Colon (tissue), 2 donors: Measurements from ENCODE around the gene IDS.
"Not testable (repeated sequence)": the region's sequence is repeated elsewhere in the genome, so short reads cannot be mapped to it uniquely, and the experiment has no call there.

Source experiments
- FAIRE-seq: peaks from 2 replicates; lab custom pipeline; 2012; peaks lifted over from hg19 to GRCh38; lab: Jason Lieb, UNC
- donor health status: control.
- donor health status: control.

The IDS gene, protein sequence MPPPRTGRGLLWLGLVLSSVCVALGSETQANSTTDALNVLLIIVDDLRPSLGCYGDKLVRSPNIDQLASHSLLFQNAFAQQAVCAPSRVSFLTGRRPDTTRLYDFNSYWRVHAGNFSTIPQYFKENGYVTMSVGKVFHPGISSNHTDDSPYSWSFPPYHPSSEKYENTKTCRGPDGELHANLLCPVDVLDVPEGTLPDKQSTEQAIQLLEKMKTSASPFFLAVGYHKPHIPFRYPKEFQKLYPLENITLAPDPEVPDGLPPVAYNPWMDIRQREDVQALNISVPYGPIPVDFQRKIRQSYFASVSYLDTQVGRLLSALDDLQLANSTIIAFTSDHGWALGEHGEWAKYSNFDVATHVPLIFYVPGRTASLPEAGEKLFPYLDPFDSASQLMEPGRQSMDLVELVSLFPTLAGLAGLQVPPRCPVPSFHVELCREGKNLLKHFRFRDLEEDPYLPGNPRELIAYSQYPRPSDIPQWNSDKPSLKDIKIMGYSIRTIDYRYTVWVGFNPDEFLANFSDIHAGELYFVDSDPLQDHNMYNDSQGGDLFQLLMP

GRCh38 chrX:149504915-149505651, at the start of gene IDS:
Gene IDS (minus strand): TSS chrX:149505306. CDS start chrX:149505137, 169 bp downstream.
- FAIRE-seq: peak; percentile 38

DNA sequence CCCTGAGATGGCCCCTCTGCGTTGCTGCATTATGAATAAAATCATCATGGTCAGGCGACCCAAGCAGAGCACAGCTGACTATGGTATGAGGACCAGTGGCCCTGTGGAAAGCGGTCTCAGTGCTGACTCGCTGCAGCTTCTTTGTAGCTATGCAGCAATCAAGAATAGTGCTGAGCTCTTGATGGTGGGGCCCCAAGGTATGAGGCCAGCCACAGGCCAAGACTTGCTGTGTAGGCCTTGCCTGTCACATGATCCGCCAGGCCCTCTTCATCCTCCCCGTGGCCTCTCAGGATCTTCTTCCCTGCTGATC, 46.8 kb upstream of the IDS start:
- FAIRE-seq: not testable (repeated sequence)

- FAIRE-seq: peak; percentile 51
These were observed 46.3 kb upstream of the IDS start for GRCh38 chrX:149551245-149551938.

DNA sequence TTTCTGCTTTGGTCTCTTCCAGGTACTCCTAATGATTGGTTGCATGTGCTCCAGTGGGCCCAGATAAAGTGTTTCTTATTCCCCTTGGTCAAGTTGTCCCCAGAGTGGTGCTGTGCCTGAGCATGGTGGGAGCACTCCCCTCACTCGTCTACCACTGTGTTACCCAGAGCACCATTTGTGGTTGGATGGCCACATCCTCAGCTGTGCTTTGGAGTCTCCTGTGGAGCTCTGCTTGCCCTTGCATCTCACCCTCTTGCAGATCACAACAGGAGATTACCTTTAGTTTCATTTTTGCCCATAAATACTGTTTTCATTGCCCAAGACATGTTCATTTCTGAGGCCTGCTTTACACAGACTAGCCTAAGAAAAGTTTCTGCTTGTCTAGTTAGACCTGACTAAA, 45.3 kb upstream of the IDS start:
- FAIRE-seq: not testable (repeated sequence)

DNA sequence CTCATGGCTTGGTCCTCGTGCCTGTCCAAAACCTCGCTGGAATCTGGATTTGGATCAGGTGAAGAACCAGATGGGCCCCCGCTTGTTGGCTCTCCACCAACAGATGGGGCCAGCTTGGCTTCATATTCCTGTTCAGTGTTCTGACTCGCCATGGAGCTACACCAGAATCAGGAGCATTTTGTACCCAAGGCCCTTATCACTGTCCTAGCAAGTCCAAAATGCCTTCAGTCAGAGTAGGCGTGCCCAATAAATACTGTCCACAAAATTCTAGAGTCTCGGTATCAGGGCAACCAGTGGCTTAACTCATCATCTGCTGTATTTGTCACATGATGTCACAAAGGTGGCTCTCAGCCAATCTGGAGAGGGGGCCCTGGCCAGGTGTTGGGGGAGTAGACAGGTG, 44.6 kb upstream of the IDS start, which contains the start of gene HSFX3:
TSS of gene HSFX3 (minus strand) at position 224 of the 400 bp plus-strand sequence. CDS start at position 152, 72 bp downstream.
- not testable (repeated sequence) for FAIRE-seq

DNA sequence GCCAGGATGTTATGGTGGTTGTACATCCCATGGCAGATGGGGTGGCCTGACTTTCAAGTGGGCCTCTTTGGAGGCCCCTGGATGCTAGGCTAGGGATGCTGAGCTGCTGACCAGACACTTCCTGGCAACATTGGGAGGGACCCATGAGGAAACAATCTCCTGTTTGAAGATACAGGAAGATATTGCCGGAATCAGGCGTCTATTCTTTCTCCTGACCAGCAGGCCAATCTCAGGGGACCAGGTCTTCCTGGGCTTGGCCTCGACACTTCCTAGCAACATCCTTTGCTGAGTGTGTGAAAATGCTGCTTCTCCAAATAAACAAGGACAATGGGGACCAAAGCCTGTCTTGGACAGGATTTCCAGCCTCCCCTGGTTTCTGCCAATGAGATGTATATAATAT, 42.7 kb upstream of the IDS start:
- FAIRE-seq: not testable (repeated sequence)

- FAIRE-seq: not testable (repeated sequence)
These were observed 41.9 kb upstream of the IDS start for GRCh38 chrX:149546962-149547361.

DNA sequence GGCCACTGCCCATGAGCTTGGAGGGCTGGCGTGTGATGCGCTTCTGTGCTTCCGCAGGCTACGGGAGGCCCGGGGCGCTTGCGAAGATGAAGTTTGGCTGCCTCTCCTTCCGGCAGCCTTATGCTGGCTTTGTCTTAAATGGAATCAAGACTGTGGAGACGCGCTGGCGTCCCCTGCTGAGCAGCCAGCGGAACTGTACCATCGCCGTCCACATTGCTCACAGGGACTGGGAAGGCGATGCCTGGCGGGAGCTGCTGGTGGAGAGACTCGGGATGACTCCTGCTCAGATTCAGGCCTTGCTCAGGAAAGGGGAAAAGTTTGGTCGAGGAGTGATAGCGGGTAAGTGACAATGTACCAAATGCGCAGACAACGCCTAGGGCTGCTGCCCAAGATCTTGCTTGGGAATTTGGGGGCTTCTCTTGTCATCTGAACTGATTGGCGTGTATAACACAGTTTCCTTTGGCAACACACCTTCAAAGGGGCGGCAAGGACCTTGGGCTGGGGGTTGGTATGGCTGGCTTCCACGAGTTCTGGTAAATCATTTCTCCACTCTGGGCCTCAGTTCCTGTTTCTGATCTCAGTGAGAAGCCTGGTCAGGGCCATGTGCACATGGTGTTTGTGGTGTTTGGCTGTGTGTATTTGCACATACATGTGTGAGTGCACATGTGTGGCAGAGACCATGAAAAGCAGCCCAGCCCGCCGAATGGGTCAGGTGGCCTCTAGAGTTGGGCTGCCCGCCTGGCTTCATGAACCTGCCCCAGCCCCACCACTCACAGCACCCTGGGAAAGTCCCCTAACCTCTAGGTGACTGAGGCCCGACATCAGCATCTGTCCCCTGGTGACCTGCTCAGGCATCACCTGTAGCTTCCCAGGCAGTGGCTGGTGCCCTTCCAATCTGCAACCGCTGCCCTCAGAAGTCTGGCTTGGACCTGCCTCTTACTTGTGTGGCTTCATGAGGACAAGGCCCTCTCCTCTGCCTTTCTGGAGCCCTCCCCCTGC, 40.7 kb upstream of the IDS start:
- not testable (repeated sequence) for FAIRE-seq

DNA sequence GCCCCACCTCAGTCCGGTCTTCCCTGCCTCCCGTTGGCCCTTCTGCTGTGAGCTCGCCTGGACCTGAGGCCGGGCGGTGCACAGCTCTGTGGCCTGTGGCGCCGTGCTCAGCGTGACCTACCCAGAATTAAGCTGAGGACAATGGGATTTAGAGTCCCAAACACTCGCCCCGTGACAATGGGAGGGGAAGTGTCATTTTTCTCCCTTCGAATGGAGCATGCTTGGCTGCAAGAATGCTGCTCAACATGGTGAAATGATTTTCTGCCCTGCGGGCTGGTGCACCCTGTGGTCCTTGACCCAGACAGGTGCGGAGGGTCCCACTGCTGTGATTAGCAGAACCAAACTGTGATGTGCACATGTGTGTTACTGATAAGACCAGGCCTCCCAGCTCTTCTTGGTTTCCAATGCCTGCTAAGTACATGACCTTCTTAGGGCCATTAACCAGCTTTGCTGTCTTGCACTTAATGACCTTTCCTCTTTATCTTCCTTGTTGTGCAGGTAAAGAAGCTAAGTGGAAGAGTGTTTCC, 36.5 kb upstream of the IDS start:
- peak; percentile 84 for FAIRE-seq

DNA sequence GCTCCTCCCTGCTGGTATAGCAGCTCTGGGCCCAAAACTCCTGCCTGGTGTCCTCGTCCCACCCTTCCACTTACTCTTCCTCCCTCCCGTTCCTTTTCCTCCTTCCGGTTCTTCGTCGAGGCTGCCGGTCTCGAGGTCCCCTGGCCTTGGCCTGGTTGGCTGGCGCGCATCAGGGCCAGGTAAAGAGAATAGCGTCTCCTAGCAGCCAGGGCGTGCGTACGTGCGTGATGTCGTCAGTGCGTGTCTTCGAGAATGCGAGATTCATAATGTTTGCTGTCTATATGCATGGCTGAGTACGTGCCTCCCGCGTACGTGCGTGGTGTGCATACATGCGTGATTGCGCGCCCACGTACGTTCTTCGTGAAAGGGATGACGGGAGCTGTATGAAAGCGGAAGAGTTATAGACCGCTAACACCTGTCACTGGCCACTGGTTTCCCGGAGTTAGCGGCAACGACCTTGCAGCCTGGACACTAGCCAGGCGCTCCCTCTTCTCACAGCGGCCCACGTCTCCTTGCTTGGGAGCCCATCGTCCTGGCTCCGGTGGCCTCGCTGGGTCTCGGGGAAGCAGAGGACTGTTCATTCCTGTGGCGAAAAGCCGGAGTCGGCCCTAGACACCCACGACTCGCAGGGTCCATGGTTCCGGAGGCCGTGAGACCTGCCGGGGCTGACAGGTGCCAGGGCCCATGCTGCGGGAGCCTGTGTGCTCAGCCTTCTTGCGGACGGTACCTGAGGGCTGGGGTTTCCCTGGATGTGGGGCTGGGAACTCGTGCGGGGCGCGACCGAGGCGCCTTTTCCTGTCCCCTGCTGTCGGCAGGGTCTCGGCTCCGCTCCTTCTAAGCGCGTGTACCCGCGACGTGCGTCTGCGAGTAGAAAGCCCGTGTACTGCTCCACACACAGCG, 35.8 kb upstream of the IDS start, which contains the start of gene EOLA1:
TSS of gene EOLA1 (plus strand) at position 392 of the 900 bp plus-strand sequence. CDS start 4,619 bp downstream, outside the sequence.
- peak; percentile 97 for FAIRE-seq

DNA sequence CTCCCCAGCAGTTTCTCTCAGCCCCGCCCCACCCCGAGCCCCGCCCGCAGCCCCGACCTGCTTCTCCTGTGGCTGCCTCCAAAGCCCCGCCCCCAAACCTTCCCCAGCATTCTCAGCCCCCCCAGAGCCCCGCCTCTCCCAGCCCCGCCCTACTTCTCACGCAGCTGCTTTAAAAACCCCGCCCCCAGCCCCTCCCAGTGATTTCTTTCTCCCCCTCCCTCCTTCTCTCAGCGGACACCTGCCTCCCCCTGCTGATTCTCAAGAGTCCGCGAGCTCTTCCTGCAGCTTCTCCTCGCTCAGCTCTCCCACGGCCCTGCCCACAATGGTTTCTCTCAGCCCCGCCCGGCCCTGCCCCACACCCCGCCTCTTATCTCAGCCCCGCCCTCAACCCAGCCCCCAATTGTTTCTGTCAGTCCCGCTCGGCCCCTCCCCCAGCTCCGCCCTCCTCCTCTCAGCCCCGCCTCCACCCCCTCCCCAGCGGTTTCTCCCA, 35.1 kb upstream of the IDS start:
- no peak for FAIRE-seq

DNA sequence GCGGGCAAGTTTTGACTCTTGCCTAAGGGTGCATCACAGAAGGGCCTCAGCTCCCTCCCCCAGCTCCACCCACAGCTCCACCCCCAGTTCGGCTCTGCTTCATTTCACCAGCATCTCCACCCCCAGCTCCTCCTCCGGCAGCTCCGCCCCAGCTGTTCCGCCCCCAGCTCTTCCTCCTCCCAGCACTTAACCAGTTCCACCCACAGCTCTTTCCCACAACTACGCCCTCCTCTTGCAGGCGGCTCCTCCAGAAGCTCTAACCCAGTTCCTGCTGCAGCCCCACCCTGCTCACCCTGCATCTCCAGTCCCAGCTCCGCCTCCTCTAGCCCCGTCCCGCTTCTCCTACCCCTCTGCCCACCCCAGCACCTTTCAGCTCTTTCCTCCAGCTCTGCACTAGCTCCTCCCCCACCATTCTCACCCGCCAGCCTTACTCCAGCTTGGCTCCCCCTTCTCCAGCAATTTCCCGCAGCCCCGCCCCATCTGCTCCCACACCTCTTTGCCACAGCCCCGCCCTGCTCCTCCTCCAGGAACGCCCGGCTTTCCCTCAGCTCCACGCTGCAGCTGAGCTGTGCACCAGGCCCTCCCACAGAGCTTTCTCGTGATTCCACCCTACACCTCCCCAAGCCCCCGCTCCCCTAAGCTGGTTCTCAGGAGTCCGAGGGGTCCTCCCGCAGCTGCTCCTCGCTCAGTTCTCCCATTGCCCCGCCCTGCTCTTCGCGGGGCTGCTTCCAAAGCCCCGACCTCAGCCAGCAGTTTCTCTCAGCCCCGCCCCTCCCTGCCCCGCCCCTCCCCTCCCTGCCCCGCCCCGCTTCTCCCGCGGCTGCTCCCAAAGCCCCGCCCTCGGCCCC, 34.4 kb upstream of the IDS start:
- FAIRE-seq: no peak

DNA sequence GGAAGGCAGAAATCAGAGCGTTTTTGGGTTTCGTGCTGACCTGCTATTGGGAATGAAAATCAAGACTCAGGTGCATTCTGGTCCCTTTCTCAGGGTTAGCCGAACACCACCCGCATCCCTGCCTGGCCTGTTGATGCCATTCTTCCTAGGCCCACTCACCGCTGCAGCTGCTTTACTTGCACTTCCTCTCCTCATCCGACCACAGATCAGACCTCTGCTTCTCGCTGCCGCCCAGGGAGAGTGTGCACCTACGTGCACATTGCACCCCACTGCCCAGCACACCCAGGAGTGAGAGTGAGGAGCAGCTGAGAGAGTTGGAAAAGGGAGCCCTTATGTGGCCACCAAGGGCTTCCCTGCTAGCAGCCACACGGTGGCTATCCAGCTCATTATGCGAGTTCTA, 32.4 kb upstream of the IDS start:
- FAIRE-seq: not testable (repeated sequence)

DNA sequence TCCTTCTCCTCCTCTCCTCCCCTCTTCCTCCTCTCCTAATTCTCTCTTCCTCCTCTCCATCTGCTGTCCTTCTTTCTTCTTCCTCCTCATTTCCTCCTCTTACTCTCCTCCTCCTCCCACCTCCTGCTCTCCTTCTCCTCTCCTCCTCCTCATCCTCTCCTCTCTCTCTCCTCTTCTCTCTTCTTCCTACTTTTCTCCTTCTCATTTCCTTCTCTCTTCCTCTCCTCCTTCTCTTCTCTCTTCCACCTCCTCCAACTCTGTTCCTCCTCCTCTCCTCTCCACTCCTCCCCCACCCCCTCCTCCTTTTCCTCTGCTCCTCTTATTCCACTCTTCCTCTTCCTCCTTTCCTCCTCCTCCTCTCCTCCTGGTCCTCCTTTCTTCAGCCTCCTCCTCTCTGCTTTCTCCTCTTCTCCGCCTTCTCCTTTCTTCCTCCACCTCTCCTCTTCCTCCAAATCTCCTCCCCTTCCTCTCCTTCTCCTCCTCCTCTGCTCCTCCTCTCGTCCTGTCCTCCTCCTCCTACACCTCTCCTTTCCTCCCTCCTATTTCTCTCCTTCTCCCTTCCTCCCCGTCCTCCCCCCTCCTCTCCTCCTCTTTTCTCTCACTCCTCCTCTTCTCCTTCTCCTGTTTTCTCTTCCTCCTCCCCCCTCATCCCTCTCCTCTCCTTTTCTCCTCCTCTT, 30.0 kb upstream of the IDS start:
- FAIRE-seq: not testable (repeated sequence)

DNA sequence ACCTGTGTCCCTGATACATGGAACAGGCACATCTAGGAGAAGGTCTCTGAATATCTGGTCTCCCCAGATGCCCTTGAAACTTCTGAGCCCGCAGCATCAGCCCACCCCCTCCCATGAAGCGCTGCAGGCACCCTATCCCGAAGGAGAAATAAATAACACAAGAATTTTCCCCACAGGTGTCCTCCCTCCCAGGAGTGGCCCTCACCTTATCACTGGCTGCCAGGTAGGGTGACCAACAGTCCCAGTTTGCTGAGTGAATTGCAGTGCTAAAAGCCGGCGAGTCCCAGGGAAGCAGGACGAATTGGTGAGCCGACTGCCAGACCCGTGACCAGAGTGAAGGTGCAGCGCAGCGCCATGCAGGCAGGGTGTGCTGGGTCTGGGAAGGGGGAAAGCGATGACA, 28.9 kb upstream of the IDS start:
- not testable (repeated sequence) for FAIRE-seq

- not testable (repeated sequence) for FAIRE-seq
These were observed 27.8 kb upstream of the IDS start for GRCh38 chrX:149532868-149533267.

DNA sequence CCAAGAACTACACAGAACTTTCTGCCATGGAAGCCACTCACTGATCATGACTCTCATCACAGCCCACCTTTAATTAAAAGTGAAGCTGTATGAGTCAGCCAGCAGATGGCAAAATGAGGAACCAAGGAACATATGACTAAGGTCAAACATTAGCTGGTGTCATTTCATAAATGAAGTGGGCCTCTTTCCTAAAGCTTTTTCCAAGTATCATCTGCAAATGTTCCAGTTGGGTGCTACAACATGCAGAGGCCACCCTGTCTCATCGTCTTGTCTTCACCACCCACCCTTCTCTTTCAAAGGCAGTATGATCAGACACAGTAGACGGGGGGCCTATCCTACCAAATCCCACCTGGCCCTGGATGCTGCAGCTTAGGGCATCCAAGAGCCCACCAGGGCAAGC, 26.5 kb upstream of the IDS start:
- no peak for FAIRE-seq

DNA sequence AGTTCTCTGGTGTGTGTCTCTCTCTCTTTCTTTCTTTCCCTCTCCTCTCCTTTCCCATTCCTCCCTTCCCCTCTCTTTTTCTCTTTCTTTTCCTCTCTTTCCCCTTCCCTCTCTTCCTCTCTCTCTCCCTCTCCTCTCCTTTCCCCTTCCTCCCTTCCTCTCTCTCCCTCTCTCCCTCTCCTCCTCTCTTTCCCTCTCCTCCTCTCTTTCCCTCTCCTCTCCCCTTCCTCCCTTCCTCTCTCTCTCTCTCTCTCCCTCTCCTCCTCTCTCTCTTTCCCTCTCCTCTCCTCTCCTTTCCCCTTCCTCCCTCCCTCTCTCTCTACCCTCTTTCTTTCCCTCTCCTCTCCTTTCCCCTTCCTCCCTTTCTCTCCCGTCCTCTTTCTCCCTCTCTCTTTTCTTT, 23.3 kb upstream of the IDS start:
- no peak for FAIRE-seq
